Renal pelvis (tissue), 4 donors: ENCODE data around the gene SLC25A39. TPM values are rescaled to one million over a fixed set of nuclear protein-coding genes. Genes with fewer than 3 reads are reported as not detected.

Source experiments
- DNase-seq: peaks from one replicate; pipeline ENCODE4 v3.0.0-alpha.2; 2013
- polyA plus RNA-seq, 3 donors: library from polyadenylated mRNA; unstranded; fragments of 120-200 nt; gene quantifications; one replicate each; pipeline ENCODE4 v1.2.1, GENCODE V29; 2013; ENCODE audit not compliant: insufficient read length in 3 of 3

SLC25A39 gene
- polyA plus RNA-seq, 3 donors, result 107 to 135 (median 117) TPM

GRCh38 chr17:44284024-44284400 is 40.6 kb downstream of the SLC25A39 start:
- DNase-seq, result no peak

GRCh38 chr17:44283344-44284023 is 41.1 kb downstream of the SLC25A39 start:
- DNase-seq, result no peak

- DNase-seq, result no peak
These were observed 42.4 kb downstream of the SLC25A39 start for GRCh38 chr17:44282264-44282663.

GRCh38 chr17:44281570-44281969 is 43.1 kb downstream of the SLC25A39 start:
- DNase-seq, result no peak

- DNase-seq, result no peak
These were observed 44.2 kb downstream of the SLC25A39 start for GRCh38 chr17:44280392-44280937.

GRCh38 chr17:44279666-44280391 is 44.8 kb downstream of the SLC25A39 start:
- peak; percentile 47 for DNase-seq

- DNase-seq, result no peak
These were observed 45.3 kb downstream of the SLC25A39 start for GRCh38 chr17:44279346-44279665.

GRCh38 chr17:44277976-44278375 is 46.6 kb downstream of the SLC25A39 start:
- DNase-seq, result no peak

GRCh38 chr17:44273607-44274006 is 51.0 kb downstream of the SLC25A39 start:
- no peak for DNase-seq

- no peak for DNase-seq
These were observed 51.7 kb downstream of the SLC25A39 start for GRCh38 chr17:44272954-44273353.

- DNase-seq, result no peak
These were observed 52.2 kb downstream of the SLC25A39 start for GRCh38 chr17:44272321-44272951.

Other genes with a start within 250 kb of the SLC25A39 start
- gene HDAC5, start 201.2 kb downstream of the SLC25A39 start, polyA plus RNA-seq, result 10 to 100 TPM; 49.4 to 57.4 (median 53.8) TPM
- 1 to 10 TPM; 4.8 to 5.8 (median 5.5) TPM for gene HROB, start 182.9 kb downstream of the SLC25A39 start, polyA plus RNA-seq
- 1 to 10 TPM; 2.1 to 4.7 (median 4.4) TPM for gene ASB16, start 154.1 kb downstream of the SLC25A39 start, polyA plus RNA-seq
- 10 to 100 TPM; 50.3 to 60.8 (median 50.4) TPM for gene TMUB2, start 137.9 kb downstream of the SLC25A39 start, polyA plus RNA-seq
- gene ATXN7L3, start 124.9 kb downstream of the SLC25A39 start, polyA plus RNA-seq, result 10 to 100 TPM; 62.8 to 76.8 (median 64.6) TPM
- gene UBTF, start 105.1 kb downstream of the SLC25A39 start, polyA plus RNA-seq, result 100 to 1,000 TPM; 120 to 138 (median 125) TPM
- 10 to 100 TPM in 1 of 3 donors, 1 to 10 TPM in 2; 6.4 to 11.2 (median 8.5) TPM for gene SLC4A1, start 56.7 kb downstream of the SLC25A39 start, polyA plus RNA-seq
- 1 to 10 TPM; 1.7 to 2.7 (median 1.7) TPM for gene RUNDC3A, start 16.2 kb downstream of the SLC25A39 start, polyA plus RNA-seq
- gene GRN, start 20.5 kb upstream of the SLC25A39 start, polyA plus RNA-seq, result 100 to 1,000 TPM; 270 to 310 (median 292) TPM
- 10 to 100 TPM; 42.7 to 54.6 (median 49.1) TPM for gene FAM171A2, start 39.0 kb upstream of the SLC25A39 start, polyA plus RNA-seq
- gene ITGA2B, start 64.8 kb upstream of the SLC25A39 start, polyA plus RNA-seq, result 1 to 10 TPM; 5.4 to 7.0 (median 5.5) TPM
- 10 to 100 TPM; 37.9 to 62.8 (median 59.8) TPM for gene GPATCH8, start 178.6 kb upstream of the SLC25A39 start, polyA plus RNA-seq
- 10 to 100 TPM; 30.7 to 48.9 (median 38.2) TPM for gene FZD2, start 232.7 kb upstream of the SLC25A39 start, polyA plus RNA-seq